CD4-positive, alpha-beta T cell treated with Interferon gamma for 1 hour (primary cell): ENCODE measurements around the gene PLEKHA4.
"Not testable (repeated sequence)": the region's sequence is repeated elsewhere in the genome, so short reads cannot be mapped to it uniquely, and the experiment has no call there.

Experiments used
- DNase-seq: peaks from one replicate; pipeline ENCODE4 v3.0.0-alpha.2; 2020

Gene PLEKHA4

GRCh38 chr19:48795055-48795684 is 73.2 kb downstream of the PLEKHA4 start:
- DNase-seq = peak; percentile 88

GRCh38 chr19:48794291-48794690 is 74.1 kb downstream of the PLEKHA4 start:
- DNase-seq = no peak

DNA sequence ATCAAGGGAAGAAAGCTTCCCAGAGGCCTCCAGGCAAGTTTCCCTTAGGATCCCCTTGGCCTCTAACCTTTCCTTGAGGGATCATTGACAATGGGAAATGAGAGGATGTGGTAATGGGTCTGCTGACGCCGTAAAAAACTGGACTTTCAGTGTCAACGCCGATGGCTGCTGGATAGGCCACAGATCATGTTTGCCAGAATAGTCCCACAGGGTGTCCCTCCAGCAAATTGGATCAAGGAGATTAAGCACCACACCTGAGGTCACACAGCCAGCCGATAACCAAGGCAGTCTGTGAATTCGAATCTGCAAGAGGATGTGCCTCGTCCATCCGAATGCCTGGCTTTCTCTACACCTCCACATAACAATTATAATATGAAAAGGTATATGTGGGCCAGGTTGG is 75.1 kb downstream of the PLEKHA4 start:
- no peak for DNase-seq

DNA sequence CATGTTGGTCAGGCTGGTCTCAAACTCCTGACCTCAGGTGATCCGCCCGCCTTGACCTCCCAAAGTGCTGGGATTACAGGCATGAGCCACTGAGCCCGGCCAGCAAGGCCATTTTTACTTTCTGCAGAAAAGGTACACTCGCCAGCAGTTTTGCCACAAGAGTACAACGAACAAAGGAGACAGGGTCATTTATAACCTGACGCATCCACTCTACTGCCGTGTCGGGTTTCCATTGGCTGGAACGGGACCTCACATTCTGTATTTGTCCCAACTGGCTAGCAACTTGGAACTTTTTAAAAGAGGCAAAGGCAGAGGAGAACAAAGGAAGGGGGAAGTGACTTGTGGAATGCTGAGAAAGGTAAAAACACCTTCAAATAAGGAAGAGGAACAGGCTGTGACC is 81.1 kb downstream of the PLEKHA4 start:
- not testable (repeated sequence) for DNase-seq
